ENCODE measurements around the gene UHMK1.

The UHMK1 gene

GRCh38 chr1:162527314-162527713, 29.7 kb downstream of the UHMK1 start:
- DNase-seq (ENCODE audit: low spot score) (no peak), FAIRE-seq (no peak)

DNA sequence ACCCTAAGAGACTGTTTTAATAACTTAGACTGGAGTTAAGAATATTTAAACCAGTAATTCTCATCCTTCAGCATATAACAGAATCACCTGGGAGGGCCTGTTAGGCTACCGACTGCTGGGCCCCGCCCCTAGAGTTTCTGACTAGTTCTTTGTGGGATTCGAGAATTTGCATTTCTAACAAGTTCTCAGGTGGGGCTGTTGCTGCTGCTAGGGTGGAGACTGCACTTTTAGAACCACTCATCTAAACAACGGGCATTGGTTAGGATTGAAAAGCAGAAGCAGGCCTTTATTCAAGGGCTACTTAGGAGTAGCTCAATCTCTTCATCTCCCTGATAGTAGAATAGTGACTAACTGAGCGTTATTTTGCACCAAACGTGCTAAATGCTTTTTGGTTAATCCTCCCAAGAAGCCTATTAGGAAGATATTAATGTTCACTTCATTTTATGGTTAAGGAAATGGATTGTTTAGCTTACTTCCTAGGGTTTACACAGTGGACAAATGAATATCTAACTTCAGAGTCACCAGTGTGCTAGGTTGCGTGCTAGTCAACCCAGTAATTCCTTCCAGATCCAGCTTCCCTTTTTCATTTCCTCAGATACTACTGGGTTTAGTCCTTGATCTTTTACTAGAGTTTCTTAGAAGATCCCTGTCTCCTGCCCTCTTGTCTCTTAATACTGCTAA, 32.8 kb downstream of the UHMK1 start:
- DNase-seq (ENCODE audit: low spot score) = no peak
- FAIRE-seq = no peak

DNA sequence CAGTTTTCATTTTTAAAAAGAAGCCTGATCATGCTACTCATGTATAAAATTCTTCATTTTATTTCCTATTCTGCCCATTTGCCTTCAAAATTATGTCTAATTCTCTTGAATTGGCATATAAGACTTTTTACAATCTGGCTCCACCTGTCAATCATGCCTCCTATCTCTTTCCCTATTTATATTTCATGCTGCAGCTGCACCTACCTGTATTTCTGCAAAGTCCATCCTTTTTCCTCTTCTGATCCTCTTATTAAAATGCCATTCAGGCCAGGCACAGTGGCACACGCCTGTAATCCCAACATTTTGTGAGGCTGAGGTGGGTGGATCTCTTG, 33.3 kb downstream of the UHMK1 start:
- DNase-seq (ENCODE audit: low spot score) (no peak), FAIRE-seq (no peak)

DNA sequence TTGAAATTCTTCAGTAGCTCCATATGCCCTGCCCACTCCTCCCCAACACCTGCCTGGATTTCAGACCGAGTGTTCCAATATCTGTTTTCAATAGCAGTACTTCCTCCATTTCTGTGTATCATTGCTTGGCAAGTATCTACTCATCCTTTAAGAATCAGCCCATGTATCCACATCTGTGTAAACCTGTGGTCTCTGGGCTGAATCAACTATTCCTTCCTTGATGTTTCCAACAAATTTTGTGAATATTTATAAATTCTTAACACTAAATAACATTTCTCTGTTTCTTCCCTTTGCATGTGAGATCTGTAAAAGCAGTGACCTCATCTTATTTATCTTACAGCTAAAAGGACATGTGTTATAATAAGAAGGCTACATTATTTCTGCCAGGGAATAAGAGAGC, 37.9 kb downstream of the UHMK1 start:
- FAIRE-seq (no peak), DNase-seq (ENCODE audit: low spot score) (no peak)

DNA sequence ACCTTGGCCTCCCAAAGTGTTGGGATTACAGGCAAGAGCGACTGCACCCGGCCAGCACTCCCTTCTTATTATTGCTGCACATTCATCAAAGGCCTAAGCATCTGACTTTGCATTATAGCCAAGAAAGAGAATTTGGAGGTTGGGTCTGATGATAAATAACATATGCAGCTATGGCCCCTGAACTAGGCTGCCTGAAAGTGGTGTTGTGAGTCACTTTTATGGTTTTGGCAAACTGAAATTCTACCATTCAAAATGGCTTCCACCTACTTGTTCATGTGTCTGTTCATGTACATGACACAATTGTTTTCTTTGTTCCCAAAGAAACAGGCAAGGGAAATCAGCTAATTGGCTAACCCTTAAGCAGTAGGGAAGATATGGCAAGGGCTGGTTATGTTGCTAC, 38.9 kb downstream of the UHMK1 start:
- DNase-seq (ENCODE audit: low spot score) (peak; percentile 46), FAIRE-seq (no peak)

GRCh38 chr1:162537216-162537615, 39.6 kb downstream of the UHMK1 start:
- FAIRE-seq (no peak), DNase-seq (ENCODE audit: low spot score) (no peak)

DNA sequence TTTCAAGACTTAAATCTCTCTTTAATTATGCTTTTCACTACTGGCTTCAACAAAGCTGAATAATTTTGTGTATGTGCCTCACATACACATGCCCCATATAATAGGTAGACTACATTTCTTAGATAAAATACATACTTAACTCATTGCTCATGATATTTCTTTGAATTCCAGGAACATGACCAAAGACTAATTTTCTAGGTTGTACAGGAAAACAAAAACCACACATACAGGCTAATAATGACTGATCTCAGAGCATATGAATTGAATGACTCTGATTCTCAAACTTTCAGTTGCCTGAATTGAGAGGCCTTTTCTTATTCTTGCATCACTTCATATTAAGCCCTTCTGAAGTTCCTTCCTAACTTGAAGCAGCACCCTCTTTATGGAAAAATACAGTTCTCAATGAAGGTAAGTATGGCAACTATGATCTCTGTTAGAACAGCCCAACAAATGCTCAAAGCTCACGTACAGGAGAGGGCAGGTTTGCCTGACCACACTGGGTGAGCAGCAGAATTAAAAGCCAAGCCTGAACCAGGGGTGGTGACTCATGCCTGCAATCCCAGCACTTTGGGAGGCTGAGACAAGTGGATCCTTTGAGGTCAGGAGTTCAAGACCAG, 41.3 kb downstream of the UHMK1 start:
- DNase-seq (ENCODE audit: low spot score) (peak; percentile 100), FAIRE-seq (peak; percentile 92)

GRCh38 chr1:162541619-162542141, 44.1 kb downstream of the UHMK1 start:
- FAIRE-seq (peak; percentile 83), DNase-seq (ENCODE audit: low spot score) (peak; percentile 92)

DNA sequence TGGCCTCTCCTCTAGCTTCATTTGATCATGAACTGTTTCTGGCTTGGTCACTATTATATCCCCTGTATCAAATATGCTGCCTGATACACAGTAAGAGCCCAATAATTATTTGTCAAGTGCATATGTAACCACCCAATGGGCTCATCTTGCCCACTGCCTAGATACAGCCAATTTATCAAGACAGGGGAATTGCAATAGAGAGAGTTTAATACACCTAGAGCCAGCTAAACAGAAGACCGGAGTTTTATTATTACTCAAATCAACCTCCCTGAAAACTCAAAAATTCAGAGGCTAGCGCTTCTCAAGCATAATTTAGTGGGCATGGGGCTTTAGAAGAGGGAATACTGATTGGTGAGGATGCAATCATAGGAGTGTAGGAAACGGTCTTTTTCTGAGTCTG, 45.6 kb downstream of the UHMK1 start:
- FAIRE-seq (no peak), DNase-seq (ENCODE audit: low spot score) (no peak)

- FAIRE-seq = no peak
These were observed 50.6 kb downstream of the UHMK1 start for GRCh38 chr1:162548170-162548569.

DNA sequence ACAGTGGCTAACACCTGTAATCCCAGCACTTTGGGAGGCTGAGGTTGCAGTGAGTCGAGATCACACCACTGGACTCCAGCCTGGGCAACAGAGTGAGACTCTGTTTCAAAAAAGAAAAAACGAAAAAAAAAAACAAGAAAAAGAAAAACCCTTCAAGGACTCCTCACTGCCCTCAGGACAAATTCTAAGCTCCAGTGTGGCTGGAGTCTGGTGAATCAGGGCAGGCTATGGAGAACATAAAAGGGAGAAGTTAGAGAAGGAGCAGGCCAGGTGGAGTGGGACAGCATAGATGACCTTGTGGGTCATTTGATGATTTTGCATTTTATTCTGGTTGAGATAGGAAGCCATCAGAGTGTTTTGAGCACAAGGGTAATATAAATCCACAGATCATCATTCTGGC, 51.4 kb downstream of the UHMK1 start:
- DNase-seq (ENCODE audit: low spot score) (no peak), FAIRE-seq (no peak)

More at GRCh38 chr1:162548170-162548569, 50.6 kb downstream of the UHMK1 start:
- no peak for DNase-seq (ENCODE audit: low spot score)

DNA sequence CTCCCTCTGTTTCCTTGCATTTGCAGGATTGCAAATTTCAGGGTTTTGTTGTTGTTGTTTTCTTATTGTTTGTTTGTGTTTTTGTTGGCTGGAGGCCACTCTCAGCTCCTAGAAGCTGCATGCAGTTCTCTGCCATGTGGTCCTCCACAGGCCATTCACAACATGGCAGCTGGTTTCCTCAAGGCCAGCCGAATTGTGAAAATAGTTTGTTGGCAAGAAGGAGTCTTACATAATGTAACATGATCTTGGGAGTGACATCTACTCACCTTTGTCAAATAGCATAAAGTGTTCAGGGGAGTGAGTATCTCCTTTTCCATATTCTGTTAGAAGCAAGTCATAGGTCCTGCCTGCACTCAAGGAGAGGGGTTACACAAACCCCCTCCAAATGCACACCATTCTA, 53.3 kb downstream of the UHMK1 start:
- DNase-seq (ENCODE audit: low spot score) (no peak), FAIRE-seq (no peak)

GRCh38 chr1:162551969-162552683, 54.5 kb downstream of the UHMK1 start:
- FAIRE-seq = no peak

DNA sequence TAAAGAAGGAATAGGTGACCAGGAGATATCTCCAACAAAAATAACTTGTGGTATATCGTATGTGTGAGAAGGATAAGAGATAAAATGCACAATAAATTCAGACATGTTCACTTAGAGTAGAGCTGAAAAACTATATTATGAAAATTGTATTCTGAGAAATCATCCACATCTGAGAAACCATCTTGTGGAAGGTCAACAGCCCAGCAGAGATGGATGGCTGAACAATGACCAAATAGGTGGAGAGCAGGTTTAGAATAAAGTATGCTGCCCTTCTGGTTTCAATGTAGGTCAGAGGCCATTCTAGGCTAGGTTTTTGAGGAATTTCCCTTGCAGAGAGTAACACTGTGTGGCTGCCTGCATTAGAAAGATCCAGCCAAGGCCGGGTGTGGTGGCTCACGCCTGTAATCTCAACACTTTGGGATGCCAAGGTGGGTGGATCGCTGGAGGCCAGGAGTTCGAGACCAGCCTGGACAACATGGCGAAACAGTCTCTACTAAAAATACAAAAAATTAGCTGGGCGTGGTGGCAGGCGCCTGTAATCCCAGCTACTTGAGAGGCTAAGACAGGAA, 55.1 kb downstream of the UHMK1 start:
- DNase-seq (ENCODE audit: low spot score) (no peak), FAIRE-seq (no peak)

More at GRCh38 chr1:162551969-162552683, 54.5 kb downstream of the UHMK1 start:
- no peak for DNase-seq (ENCODE audit: low spot score)

DNA sequence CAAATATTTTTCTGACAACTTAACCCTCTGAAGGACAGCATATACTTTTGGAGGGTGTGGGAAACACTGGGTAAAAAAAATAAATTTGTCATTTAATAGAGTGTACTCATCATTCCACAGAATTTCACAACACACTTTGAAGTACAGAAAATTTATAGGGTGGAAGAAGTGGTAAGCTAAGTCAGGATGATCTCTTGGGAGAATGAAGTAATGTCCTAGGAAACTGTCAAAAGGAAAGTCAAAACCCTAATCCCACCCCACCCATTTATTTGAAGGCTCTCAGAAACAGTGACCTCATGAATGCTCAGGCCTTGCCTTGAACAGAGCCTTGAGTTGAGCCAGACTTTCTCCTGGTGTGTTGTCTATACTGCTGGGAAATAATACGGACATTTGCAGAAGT, 56.6 kb downstream of the UHMK1 start:
- no peak for FAIRE-seq

DNA sequence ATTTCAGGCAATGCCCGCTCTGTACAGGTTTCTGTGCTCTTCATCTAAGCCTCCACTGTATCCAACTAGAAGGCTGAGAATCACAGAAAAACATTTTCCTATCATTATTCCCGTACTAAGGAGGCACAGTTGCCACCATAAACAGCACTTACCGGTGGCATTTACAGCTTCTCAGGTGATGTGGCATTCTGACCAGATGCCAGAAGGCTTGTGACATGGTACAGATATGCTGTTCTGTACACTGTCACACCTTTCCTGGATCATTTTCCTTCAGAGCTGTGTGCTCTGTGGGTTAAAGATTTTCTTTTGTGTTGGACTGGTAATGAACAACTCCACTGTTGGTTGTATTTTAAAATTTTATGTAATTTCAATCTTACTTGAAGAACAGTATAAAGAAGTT, 59.9 kb downstream of the UHMK1 start:
- FAIRE-seq (no peak), DNase-seq (ENCODE audit: low spot score) (no peak)

More for the DNA sequence above, 56.6 kb downstream of the UHMK1 start:
- DNase-seq (ENCODE audit: low spot score) = no peak

GRCh38 chr1:162560303-162561036, 62.9 kb downstream of the UHMK1 start:
- DNase-seq (ENCODE audit: low spot score) (no peak), FAIRE-seq (no peak)

DNA sequence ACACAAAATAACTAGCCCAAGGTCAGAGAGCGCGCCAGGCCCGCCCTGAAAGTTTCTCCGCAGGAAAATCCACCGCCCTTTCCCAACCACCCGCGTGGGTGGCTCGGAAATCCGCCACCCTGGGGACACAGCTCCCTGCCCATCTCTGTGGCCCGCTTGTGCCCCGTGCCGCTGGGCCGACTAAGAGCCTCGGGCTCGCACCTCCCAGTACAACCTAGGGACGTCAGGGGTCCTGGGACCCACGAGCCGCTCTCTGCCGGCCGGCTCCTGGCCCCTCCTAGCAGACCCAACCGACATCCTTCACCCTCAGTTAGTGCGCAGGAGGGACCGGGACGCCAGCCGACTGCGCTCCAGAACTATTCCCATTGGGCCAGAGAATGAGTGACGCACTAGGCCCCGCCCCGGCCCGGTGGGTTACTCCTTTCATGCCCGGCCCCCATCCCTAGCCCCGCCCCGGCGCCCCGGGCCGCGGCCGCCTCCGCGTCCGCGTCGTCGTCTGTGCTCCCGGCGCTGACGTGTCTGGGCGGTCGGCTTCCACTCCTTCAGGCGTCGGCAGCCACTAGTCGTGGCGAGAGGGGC, 63.5 kb downstream of the UHMK1 start:
- peak; percentile 93 for DNase-seq (ENCODE audit: low spot score)
- no peak for FAIRE-seq

- no peak for FAIRE-seq
- DNase-seq (ENCODE audit: low spot score) = no peak
These were observed 64.2 kb downstream of the UHMK1 start, which contains the start of gene UAP1 for GRCh38 chr1:162561616-162562469. Gene UAP1, plus strand, starts transcription at chr1:162561722. Its CDS starts 4,347 bp downstream, at chr1:162566069.

GRCh38 chr1:162562470-162562828, 64.8 kb downstream of the UHMK1 start:
- peak; percentile 45 for FAIRE-seq
- peak; percentile 52 for DNase-seq (ENCODE audit: low spot score)
